CD8-positive, alpha-beta memory T cell (primary cell): Measurements from ENCODE around the gene KCNK5. TPM values are rescaled to one million over a fixed set of nuclear protein-coding genes. Genes with fewer than 3 reads are reported as not detected.

Source experiments
- CTCF ChIA-PET: fragments of 350-600 bp; sonication (Branson Sonifier 250); formaldehyde crosslinking; loops from one replicate; lab custom pipeline; 2021; ENCODE audit warnings: antibody characterized with exemption; lab: Charles Lee
- POLR2A ChIA-PET: fragments of 350-600 bp; sonication (Branson Sonifier 250); formaldehyde crosslinking; loops from one replicate; lab custom pipeline; 2021; ENCODE audit warnings: antibody characterized with exemption; lab: Charles Lee
- DNase-seq, 5 donors: peaks; one replicate each; pipeline versions ENCODE4 v3.0.0 to v3.0.0-alpha.2; 2020 to 2022; ENCODE audit warnings: mixed read lengths in 1 of 5
- H3K27ac ChIP-seq: one replicate; pipeline ENCODE4 v1.7.0; 2013; ENCODE audit warnings: low read depth, mild to moderate bottlenecking, low read length, moderate library complexity
- H3K27me3 ChIP-seq: 2 replicates; pipeline ENCODE4 v1.7.0; 2013; ENCODE audit warnings: low read length, mild to moderate bottlenecking; ENCODE audit not compliant: insufficient read depth, poor library complexity, severe bottlenecking
- H3K36me3 ChIP-seq: 2 replicates; pipeline ENCODE4 v1.7.0; 2013; ENCODE audit warnings: mild to moderate bottlenecking, low read length, moderate library complexity; ENCODE audit not compliant: insufficient read depth
- H3K4me1 ChIP-seq: 2 replicates; pipeline ENCODE4 v1.7.0; 2013; ENCODE audit warnings: mild to moderate bottlenecking, low read length, moderate library complexity; ENCODE audit not compliant: insufficient read depth
- H3K4me3 ChIP-seq: 2 replicates; pipeline ENCODE4 v1.7.0; 2013; ENCODE audit warnings: mild to moderate bottlenecking, low read length
- H3K9me3 ChIP-seq: 2 replicates; pipeline ENCODE4 v1.7.0; 2013; ENCODE audit warnings: mild to moderate bottlenecking, low read length
- H3K27ac Mint-ChIP-seq, 8 donors: one replicate each; pipeline ENCODE4 v1.8.0; 2020 to 2021; ENCODE audit warnings: mixed read lengths in 8 of 8, mild to moderate bottlenecking in 6 of 8, inconsistent platforms in 3 of 8, moderate library complexity in 3 of 8
- H3K27me3 Mint-ChIP-seq, 2 donors: one replicate each; pipeline ENCODE4 v1.8.0; 2020 to 2021; ENCODE audit warnings: mixed read lengths in 2 of 2, mild to moderate bottlenecking in 1 of 2, moderate library complexity in 1 of 2
- H3K36me3 Mint-ChIP-seq, 3 donors: one replicate each; pipeline ENCODE4 v1.8.0; 2020 to 2021; ENCODE audit warnings: mixed read lengths in 3 of 3, inconsistent platforms in 1 of 3, mild to moderate bottlenecking in 1 of 3
- H3K4me1 Mint-ChIP-seq, 3 donors: one replicate each; pipeline ENCODE4 v1.8.0; 2020 to 2021; ENCODE audit warnings: mixed read lengths in 3 of 3, inconsistent platforms in 1 of 3, mild to moderate bottlenecking in 1 of 3
- H3K4me3 Mint-ChIP-seq, 7 donors: one replicate each; pipeline ENCODE4 v1.8.0; 2020 to 2021; ENCODE audit warnings: mixed read lengths in 7 of 7, mild to moderate bottlenecking in 6 of 7, moderate library complexity in 4 of 7, inconsistent platforms in 2 of 7
- H3K9me3 Mint-ChIP-seq, 5 donors: one replicate each; pipeline ENCODE4 v1.8.0; 2020 to 2022; ENCODE audit warnings: mixed read lengths in 5 of 5, mild to moderate bottlenecking in 3 of 5, moderate library complexity in 2 of 5, inconsistent platforms in 1 of 5
- polyA plus RNA-seq: library from polyadenylated mRNA; unstranded; fragments of 300-500 nt; fragmentation: Illumina TruSeq; gene quantifications from one replicate; pipeline ENCODE4 v1.2.3, GENCODE V29; 2021
- total RNA-seq, 2 experiments: library from RNA; stranded (reverse); gene quantifications; one replicate each; pipeline ENCODE4 v1.2.3, GENCODE V29; 2021

Gene KCNK5
- total and polyA plus RNA-seq, 3 experiments from 2014 or later = 0.97 to 28.4 (median 27.6) TPM

GRCh38 chr6:39188098-39188450, 41.2 kb downstream of the KCNK5 start:
- Histone ChIP-seq H3K36me3 (no peaks in the 10 kb centered on the region), H3K4me3 (no peak overlapping the region), H3K4me1 (no peaks in the 10 kb centered on the region), H3K9me3 (no peaks in the 10 kb centered on the region), H3K27me3 (no peaks in the 10 kb centered on the region), H3K27ac (peak overlapping the region; percentile 9)
- H3K27ac Mint-ChIP-seq = no peak overlapping the region
- DNase-seq = peak in 1 of 5 donors; percentile 27
- ChIA-PET CTCF (interaction anchor here (3.3 kb wide), 1 partner anchor 115 kb away, joined by 8 read pairs; no protein-coding TSS in a partner anchor), POLR2A (no interaction called here)
- no peaks in the 10 kb centered on the region for H3K27me3 Mint-ChIP-seq
- no peak overlapping the region for H3K4me3 Mint-ChIP-seq
- no peaks in the 10 kb centered on the region for H3K9me3 Mint-ChIP-seq
- H3K36me3 Mint-ChIP-seq = peaks cover 0 to 7% (median 0%) of the 10 kb centered on the region in 3 donors
- peaks cover 4 to 5% (median 5%) of the 10 kb centered on the region in 3 donors for H3K4me1 Mint-ChIP-seq

- Histone ChIP-seq H3K9me3 (no peaks in the 10 kb centered on the region), H3K27ac (no peak overlapping the region), H3K36me3 (no peaks in the 10 kb centered on the region), H3K27me3 (no peaks in the 10 kb centered on the region), H3K4me3 (no peak overlapping the region), H3K4me1 (no peaks in the 10 kb centered on the region)
- POLR2A ChIA-PET = no interaction called here
- H3K4me1 Mint-ChIP-seq = peaks cover 4 to 5% (median 5%) of the 10 kb centered on the region in 3 donors
- peaks cover 0 to 2% (median 0%) of the 10 kb centered on the region in 3 donors for H3K36me3 Mint-ChIP-seq
- CTCF ChIA-PET = interaction anchor here (3.3 kb wide), 1 partner anchor 118 kb away, joined by 8 read pairs; no protein-coding TSS in a partner anchor
- H3K27ac Mint-ChIP-seq = no peak overlapping the region
- no peak overlapping the region for H3K4me3 Mint-ChIP-seq
- no peak for DNase-seq
- H3K9me3 Mint-ChIP-seq = no peaks in the 10 kb centered on the region
- no peaks in the 10 kb centered on the region for H3K27me3 Mint-ChIP-seq
Observed at GRCh38 chr6:39184906-39185580, 44.2 kb downstream of the KCNK5 start.

DNA sequence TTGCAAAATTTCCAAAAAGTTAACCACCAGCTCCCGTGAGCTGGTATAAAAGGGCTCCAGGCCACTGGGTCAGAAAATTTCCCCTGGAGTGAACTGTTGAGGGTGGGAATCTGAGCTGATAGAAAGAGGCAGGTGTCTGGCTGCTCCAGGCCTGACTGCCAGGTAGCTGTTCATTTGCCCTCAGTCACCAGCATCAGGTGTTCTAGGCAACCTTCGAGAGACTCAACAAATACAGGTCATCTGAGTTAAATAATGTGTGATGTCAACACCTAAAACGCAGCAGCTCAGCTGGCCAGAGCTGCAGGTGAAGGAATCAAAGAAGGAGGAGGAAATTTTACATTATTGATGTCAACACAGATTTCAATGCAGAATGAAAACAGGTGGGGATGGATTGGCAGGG, 46.7 kb downstream of the KCNK5 start:
- Histone ChIP-seq H3K4me1 (no peaks in the 10 kb centered on the region), H3K27ac (no peak overlapping the region), H3K27me3 (no peaks in the 10 kb centered on the region), H3K9me3 (no peaks in the 10 kb centered on the region), H3K4me3 (no peak overlapping the region), H3K36me3 (no peaks in the 10 kb centered on the region)
- ChIA-PET POLR2A (no interaction called here), CTCF (interaction anchor here (0.9 to 3.1 kb wide), 4 partner anchors 15 to 121 kb away, joined by 3 to 11 read pairs (median 4); no protein-coding TSS in a partner anchor)
- no peak for DNase-seq
- Mint-ChIP-seq H3K27ac (no peak overlapping the region), H3K36me3 (peaks cover 0 to 3% (median 0%) of the 10 kb centered on the region in 3 donors), H3K27me3 (no peaks in the 10 kb centered on the region), H3K4me3 (no peak overlapping the region), H3K4me1 (no peaks in the 10 kb centered on the region), H3K9me3 (peaks cover under 1 to 4% (median 2%) of the 10 kb centered on the region in 5 donors)

DNA sequence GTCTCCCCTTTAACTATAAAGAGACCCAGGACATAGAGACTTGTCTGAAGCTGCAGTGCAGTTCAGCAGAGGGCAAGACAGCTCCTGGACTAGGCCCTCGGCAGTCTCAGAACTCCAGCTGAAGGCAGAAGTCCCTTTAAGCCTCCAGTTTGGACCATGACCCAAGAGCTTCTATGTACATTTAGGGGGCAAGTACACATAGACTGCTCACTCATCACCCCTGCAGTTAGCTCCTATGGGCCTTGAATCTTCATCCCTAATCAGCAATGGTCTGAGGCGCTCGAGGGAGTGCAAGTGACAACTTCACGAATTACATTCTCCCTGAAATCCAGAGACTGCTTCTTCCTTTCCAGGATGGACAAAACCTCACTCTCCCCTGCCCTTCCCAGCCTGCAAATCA, 47.4 kb downstream of the KCNK5 start:
- H3K36me3 Mint-ChIP-seq = peaks cover 0 to 6% (median 0%) of the 10 kb centered on the region in 3 donors
- ChIA-PET CTCF (interaction anchor here (0.9 to 3.1 kb wide), 4 partner anchors 14 to 122 kb away, joined by 3 to 11 read pairs (median 4); no protein-coding TSS in a partner anchor), POLR2A (no interaction called here)
- Histone ChIP-seq H3K27me3 (no peaks in the 10 kb centered on the region), H3K4me3 (no peak overlapping the region), H3K4me1 (no peaks in the 10 kb centered on the region), H3K27ac (no peak overlapping the region), H3K9me3 (no peaks in the 10 kb centered on the region), H3K36me3 (no peaks in the 10 kb centered on the region)
- DNase-seq = no peak
- H3K9me3 Mint-ChIP-seq = peaks cover 2 to 12% (median 7%) of the 10 kb centered on the region in 5 donors
- no peak overlapping the region for H3K27ac Mint-ChIP-seq
- H3K4me1 Mint-ChIP-seq = no peaks in the 10 kb centered on the region
- H3K4me3 Mint-ChIP-seq = no peak overlapping the region
- H3K27me3 Mint-ChIP-seq = no peaks in the 10 kb centered on the region

DNA sequence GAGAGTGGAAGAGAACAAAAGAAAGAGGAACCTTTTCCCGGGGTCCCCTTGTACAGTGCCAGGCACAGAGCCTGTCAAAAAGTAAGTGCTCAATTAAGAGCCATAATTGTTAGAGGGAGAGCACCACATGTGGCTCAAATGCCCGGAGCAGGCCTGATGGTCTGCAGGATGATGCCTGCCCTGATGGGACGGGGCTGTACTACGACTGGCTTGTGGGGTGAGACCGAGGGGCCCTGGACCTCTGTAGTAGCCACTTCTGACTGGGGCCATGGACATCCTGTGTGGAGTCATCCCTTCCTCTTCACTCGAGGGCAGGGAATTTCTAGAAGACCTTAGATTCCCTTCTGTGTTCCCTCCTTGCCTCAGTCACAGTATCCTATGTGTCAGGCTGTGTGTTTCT, 47.9 kb downstream of the KCNK5 start:
- H3K9me3 ChIP-seq = no peaks in the 10 kb centered on the region
- H3K4me3 Mint-ChIP-seq = no peak overlapping the region

DNA sequence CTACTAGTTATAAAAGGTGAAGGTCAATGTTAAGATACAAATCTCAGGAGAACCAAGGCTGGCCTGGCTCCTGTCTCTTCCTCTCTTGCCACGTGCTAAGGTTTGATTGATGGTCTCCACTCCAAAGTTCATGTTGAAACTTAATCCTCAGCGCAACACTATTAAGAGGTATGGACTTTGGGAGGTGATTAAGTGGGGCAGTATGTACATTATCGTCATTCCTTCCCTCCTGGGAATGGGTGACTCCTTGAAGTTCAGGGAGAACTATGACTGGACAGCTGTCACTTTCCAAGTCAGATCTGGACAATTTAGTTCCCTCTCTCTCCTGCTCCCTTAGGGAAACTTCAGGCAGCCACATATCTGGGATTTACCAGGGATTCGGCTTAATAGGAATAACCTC, 50.5 kb downstream of the KCNK5 start:
- H3K27me3 Mint-ChIP-seq = no peaks in the 10 kb centered on the region
- H3K4me1 Mint-ChIP-seq = no peaks in the 10 kb centered on the region
- Histone ChIP-seq H3K4me1 (no peaks in the 10 kb centered on the region), H3K9me3 (no peaks in the 10 kb centered on the region), H3K27me3 (no peaks in the 10 kb centered on the region), H3K36me3 (no peaks in the 10 kb centered on the region), H3K27ac (no peak overlapping the region), H3K4me3 (no peak overlapping the region)
- H3K36me3 Mint-ChIP-seq = peaks cover 0 to 6% (median 0%) of the 10 kb centered on the region in 3 donors
- CTCF ChIA-PET = interaction anchor here (1.0 kb wide), 1 partner anchor 124 kb away, joined by 3 read pairs; no protein-coding TSS in a partner anchor
- no peak overlapping the region for H3K4me3 Mint-ChIP-seq
- no peak overlapping the region for H3K27ac Mint-ChIP-seq
- POLR2A ChIA-PET = no interaction called here
- DNase-seq = no peak
- H3K9me3 Mint-ChIP-seq = peaks cover 2 to 17% (median 11%) of the 10 kb centered on the region in 5 donors

More for the DNA sequence above, 47.9 kb downstream of the KCNK5 start:
- H3K9me3 Mint-ChIP-seq = peaks cover 2 to 14% (median 9%) of the 10 kb centered on the region in 5 donors
- H3K27ac Mint-ChIP-seq = no peak overlapping the region
- no peaks in the 10 kb centered on the region for H3K4me1 Mint-ChIP-seq
- H3K4me1 ChIP-seq = no peaks in the 10 kb centered on the region
- no peaks in the 10 kb centered on the region for H3K27me3 ChIP-seq
- H3K36me3 ChIP-seq = no peaks in the 10 kb centered on the region
- DNase-seq = no peak
- ChIA-PET POLR2A (no interaction called here), CTCF (no interaction called here)
- H3K27me3 Mint-ChIP-seq = no peaks in the 10 kb centered on the region
- H3K27ac ChIP-seq = no peak overlapping the region
- peaks cover 0 to 6% (median 0%) of the 10 kb centered on the region in 3 donors for H3K36me3 Mint-ChIP-seq
- H3K4me3 ChIP-seq = no peak overlapping the region

DNA sequence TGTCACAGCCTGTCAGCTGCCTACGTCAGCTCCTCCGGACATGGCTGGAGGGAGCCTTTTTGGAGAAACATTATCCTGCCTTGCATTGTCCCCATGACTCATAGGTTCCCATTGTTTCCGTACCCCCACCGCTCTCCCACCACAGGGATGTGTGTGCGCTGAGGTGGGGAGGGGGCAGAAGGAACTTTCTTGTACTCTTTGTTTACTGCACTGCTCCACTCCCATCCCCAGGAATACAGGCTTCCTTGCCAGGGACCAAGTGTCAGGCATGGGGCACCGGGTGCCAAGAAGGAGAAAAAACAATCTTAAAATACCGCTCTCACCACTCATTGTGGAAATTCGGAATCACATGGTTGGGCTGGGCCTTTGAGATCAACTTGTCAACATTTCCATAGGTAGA, 51.0 kb downstream of the KCNK5 start:
- Histone ChIP-seq H3K36me3 (no peaks in the 10 kb centered on the region), H3K27ac (no peak overlapping the region), H3K4me3 (no peak overlapping the region), H3K4me1 (no peaks in the 10 kb centered on the region), H3K9me3 (no peaks in the 10 kb centered on the region), H3K27me3 (no peaks in the 10 kb centered on the region)
- no peak overlapping the region for H3K4me3 Mint-ChIP-seq
- H3K27me3 Mint-ChIP-seq = no peaks in the 10 kb centered on the region
- DNase-seq = no peak
- CTCF ChIA-PET = no interaction called here
- no peak overlapping the region for H3K27ac Mint-ChIP-seq
- POLR2A ChIA-PET = no interaction called here
- H3K4me1 Mint-ChIP-seq = no peaks in the 10 kb centered on the region
- peaks cover 2 to 17% (median 11%) of the 10 kb centered on the region in 5 donors for H3K9me3 Mint-ChIP-seq
- peaks cover 0 to 6% (median 0%) of the 10 kb centered on the region in 3 donors for H3K36me3 Mint-ChIP-seq

GRCh38 chr6:39177130-39177529, 52.1 kb downstream of the KCNK5 start:
- H3K4me3 Mint-ChIP-seq = no peak overlapping the region

More at GRCh38 chr6:39177130-39177529, 52.1 kb downstream of the KCNK5 start:
- Mint-ChIP-seq H3K27me3 (no peaks in the 10 kb centered on the region), H3K36me3 (peaks cover 0 to 6% (median 0%) of the 10 kb centered on the region in 3 donors), H3K4me1 (no peaks in the 10 kb centered on the region), H3K9me3 (peaks cover 2 to 17% (median 11%) of the 10 kb centered on the region in 5 donors), H3K27ac (no peak overlapping the region)
- Histone ChIP-seq H3K27me3 (no peaks in the 10 kb centered on the region), H3K9me3 (no peaks in the 10 kb centered on the region), H3K4me3 (no peak overlapping the region), H3K36me3 (no peaks in the 10 kb centered on the region), H3K27ac (no peak overlapping the region), H3K4me1 (no peaks in the 10 kb centered on the region)
- CTCF ChIA-PET = interaction anchor here (0.8 kb wide), 1 partner anchor 10 kb away, joined by 3 read pairs; no protein-coding TSS in a partner anchor
- POLR2A ChIA-PET = no interaction called here
- DNase-seq = no peak
